IPS-15b (cell line): Measurements from ENCODE around the gene TNFAIP1.

Experiments used
- H3K27me3 ChIP-seq: one replicate; pipeline ENCODE4 v1.6.1; 2013; ENCODE audit warnings: low read length; ENCODE audit not compliant: control insufficient read depth, insufficient read depth
- H3K36me3 ChIP-seq: one replicate; pipeline ENCODE4 v1.6.1; 2013; ENCODE audit warnings: low read length; ENCODE audit not compliant: control insufficient read depth, insufficient read depth
- H3K4me1 ChIP-seq: one replicate; pipeline ENCODE4 v1.6.1; 2013; ENCODE audit warnings: mild to moderate bottlenecking, low read length; ENCODE audit not compliant: control insufficient read depth, insufficient read depth
- H3K4me3 ChIP-seq: one replicate; pipeline ENCODE4 v1.5.1; 2013; ENCODE audit warnings: low read depth, low read length
- H3K9ac ChIP-seq: one replicate; pipeline ENCODE4 v1.6.1; 2013; ENCODE audit warnings: low read depth, mild to moderate bottlenecking, low read length
- H3K9me3 ChIP-seq: one replicate; pipeline ENCODE4 v1.6.1; 2013; ENCODE audit warnings: mild to moderate bottlenecking, low read length; ENCODE audit not compliant: control insufficient read depth, insufficient read depth

TNFAIP1 gene

GRCh38 chr17:28357061-28357900 lies 21.7 kb downstream of the TNFAIP1 start, which contains the start of gene POLDIP2:
Gene POLDIP2, minus strand, starts transcription at chr17:28357527. Its CDS starts 79 bp downstream, at chr17:28357448.
- H3K27me3 ChIP-seq, result no peaks in the 10 kb centered on the region
- peak within 1 kb of the TSS; percentile 92 for H3K9ac ChIP-seq
- no peaks in the 10 kb centered on the region for H3K9me3 ChIP-seq
- H3K4me3 ChIP-seq, result peak within 1 kb of the TSS; percentile 95
- H3K36me3 ChIP-seq, result peaks cover 17% of the 10 kb centered on the region
- peaks cover 3% of the 10 kb centered on the region for H3K4me1 ChIP-seq

GRCh38 chr17:28357901-28358197 lies 22.3 kb downstream of the TNFAIP1 start:
- H3K4me1 ChIP-seq, result peaks cover 3% of the 10 kb centered on the region
- H3K9me3 ChIP-seq, result no peaks in the 10 kb centered on the region
- H3K36me3 ChIP-seq, result peaks cover 15% of the 10 kb centered on the region
- H3K9ac ChIP-seq, result peak overlapping the region; percentile 91
- peak overlapping the region; percentile 95 for H3K4me3 ChIP-seq
- no peaks in the 10 kb centered on the region for H3K27me3 ChIP-seq

- H3K9ac ChIP-seq, result no peak overlapping the region
- H3K4me3 ChIP-seq, result no peak overlapping the region
- H3K4me1 ChIP-seq, result peaks cover 3% of the 10 kb centered on the region
- peaks cover 9% of the 10 kb centered on the region for H3K36me3 ChIP-seq
- H3K9me3 ChIP-seq, result no peaks in the 10 kb centered on the region
- no peaks in the 10 kb centered on the region for H3K27me3 ChIP-seq
Measured at GRCh38 chr17:28363186-28363585, 27.6 kb downstream of the TNFAIP1 start.

GRCh38 chr17:28363776-28364650 lies 28.5 kb downstream of the TNFAIP1 start:
- Histone ChIP-seq H3K4me1 (no peaks in the 10 kb centered on the region), H3K9ac (no peak overlapping the region), H3K9me3 (no peaks in the 10 kb centered on the region), H3K36me3 (peaks cover 9% of the 10 kb centered on the region), H3K27me3 (no peaks in the 10 kb centered on the region), H3K4me3 (no peak overlapping the region)

GRCh38 chr17:28364665-28365363 lies 29.3 kb downstream of the TNFAIP1 start, which contains the start of gene SEBOX:
Gene SEBOX, minus strand, starts transcription at chr17:28365199. Its CDS starts 48 bp downstream, at chr17:28365151.
- no peaks in the 10 kb centered on the region for H3K27me3 ChIP-seq
- H3K36me3 ChIP-seq, result peaks cover 9% of the 10 kb centered on the region
- H3K4me3 ChIP-seq, result no peak within 1 kb of the TSS

GRCh38 chr17:28365487-28365886 lies 29.9 kb downstream of the TNFAIP1 start:
- Histone ChIP-seq H3K4me3 (no peak overlapping the region), H3K4me1 (peaks cover 4% of the 10 kb centered on the region), H3K27me3 (no peaks in the 10 kb centered on the region), H3K9ac (no peak overlapping the region), H3K36me3 (peaks cover 9% of the 10 kb centered on the region), H3K9me3 (no peaks in the 10 kb centered on the region)

More at GRCh38 chr17:28364665-28365363, 29.3 kb downstream of the TNFAIP1 start, which contains the start of gene SEBOX:
- no peak within 1 kb of the TSS for H3K9ac ChIP-seq
- no peaks in the 10 kb centered on the region for H3K9me3 ChIP-seq
- H3K4me1 ChIP-seq, result no peaks in the 10 kb centered on the region

GRCh38 chr17:28366605-28367004 lies 31.0 kb downstream of the TNFAIP1 start:
- Histone ChIP-seq H3K36me3 (peaks cover 3% of the 10 kb centered on the region), H3K4me3 (no peak overlapping the region), H3K4me1 (peaks cover 10% of the 10 kb centered on the region), H3K27me3 (peaks cover under 1% of the 10 kb centered on the region), H3K9ac (no peak overlapping the region), H3K9me3 (no peaks in the 10 kb centered on the region)

- H3K4me1 ChIP-seq, result peaks cover 10% of the 10 kb centered on the region
- H3K4me3 ChIP-seq, result no peak overlapping the region
- peaks cover 9% of the 10 kb centered on the region for H3K27me3 ChIP-seq
- H3K9ac ChIP-seq, result no peak overlapping the region
- H3K9me3 ChIP-seq, result no peaks in the 10 kb centered on the region
- peaks cover 3% of the 10 kb centered on the region for H3K36me3 ChIP-seq
Measured at GRCh38 chr17:28367641-28368305, 32.2 kb downstream of the TNFAIP1 start.

- Histone ChIP-seq H3K4me1 (peaks cover 10% of the 10 kb centered on the region), H3K4me3 (no peak overlapping the region), H3K27me3 (peaks cover 15% of the 10 kb centered on the region), H3K9me3 (no peaks in the 10 kb centered on the region), H3K36me3 (peaks cover 3% of the 10 kb centered on the region), H3K9ac (no peak overlapping the region)
Measured at GRCh38 chr17:28368306-28368831, 32.8 kb downstream of the TNFAIP1 start.

- Histone ChIP-seq H3K27me3 (peaks cover 19% of the 10 kb centered on the region), H3K4me3 (no peak overlapping the region), H3K9me3 (no peaks in the 10 kb centered on the region), H3K4me1 (peaks cover 10% of the 10 kb centered on the region), H3K36me3 (no peaks in the 10 kb centered on the region), H3K9ac (no peak overlapping the region)
Measured at GRCh38 chr17:28368915-28369683, 33.5 kb downstream of the TNFAIP1 start.
